ENCODE measurements around the gene ZNF133. TPM values are rescaled to one million over a fixed set of nuclear protein-coding genes. Genes with fewer than 3 reads are reported as not detected.

The ZNF133 gene
- polyA plus RNA-seq, 1 donor (not counting 4 experiments of a cell fraction or from before 2014, with no cell fraction given): 15.8 TPM

- Histone ChIP-seq H4K20me1 (ENCODE audit: control insufficient read depth, extremely low read depth, insufficient read depth, low read length) (no peaks in the 10 kb centered on the region), H3K79me2 (ENCODE audit: control insufficient read depth, insufficient read depth, low read length) (no peaks in the 10 kb centered on the region), H3K4me1 (ENCODE audit: control insufficient read depth, extremely low read depth, insufficient read depth, low read length) (no peaks in the 10 kb centered on the region), H3K9me3 (ENCODE audit: control insufficient read depth, low read depth, low read length) (no peaks in the 10 kb centered on the region), H3K27me3 (ENCODE audit: control insufficient read depth, extremely low read depth, insufficient read depth, low read length) (no peaks in the 10 kb centered on the region), H3K9ac (ENCODE audit: control insufficient read depth, extremely low read depth, insufficient read depth, low read length) (no peak overlapping the region), H3K9me1 (ENCODE audit: control insufficient read depth, extremely low read depth, insufficient read depth, low read length) (no peaks in the 10 kb centered on the region), H2AFZ (ENCODE audit: control insufficient read depth, low read length) (peak overlapping the region; percentile 39), H3K4me3 (ENCODE audit: control insufficient read depth in 2 of 3, extremely low read depth in 1 of 3, insufficient read depth in 2 of 3, low read depth in 1 of 3, low read length in 3 of 3) (no peak overlapping the region), H3K4me2 (ENCODE audit: control insufficient read depth, extremely low read depth, insufficient read depth, low read depth, low read length) (no peak overlapping the region), H3K36me3 (ENCODE audit: control insufficient read depth in 2 of 2, extremely low read depth in 1 of 2, insufficient read depth in 2 of 2, low read length in 2 of 2) (no peaks in the 10 kb centered on the region), H3K27ac (ENCODE audit: control insufficient read depth, insufficient read depth, low read length) (no peak overlapping the region)
- DNase-seq (ENCODE audit: low read depth, low spot score) (no peak), FAIRE-seq (peak; percentile 43)
- dilution Hi-C loops (cut with MboI; ENCODE audit: extremely low pct_ligation_motif_present, low sequenced_read_pairs): no loop called here
- TF ChIP-seq CTCF (optimal IDR thresholded peaks at IDR 0.05 in 1 of 3, IDR thresholded peaks at IDR 0.05 in 1 of 3, conservative IDR thresholded peaks at IDR 0.05 in 1 of 3; ENCODE audit: extremely low read depth in 1 of 3, insufficient read depth in 2 of 3, low read length in 3 of 3): no peak
These were observed 24.6 kb upstream of the ZNF133 start for GRCh38 chr20:18263723-18264122.

GRCh38 chr20:18265441-18265840 is 22.9 kb upstream of the ZNF133 start:
- dilution Hi-C loops (cut with MboI; ENCODE audit: extremely low pct_ligation_motif_present, low sequenced_read_pairs): no loop called here
- Histone ChIP-seq H3K9me1 (ENCODE audit: control insufficient read depth, extremely low read depth, insufficient read depth, low read length) (no peaks in the 10 kb centered on the region), H3K9ac (ENCODE audit: control insufficient read depth, extremely low read depth, insufficient read depth, low read length) (no peak overlapping the region), H3K4me2 (ENCODE audit: control insufficient read depth, extremely low read depth, insufficient read depth, low read depth, low read length) (no peak overlapping the region), H3K4me1 (ENCODE audit: control insufficient read depth, extremely low read depth, insufficient read depth, low read length) (peaks cover 6% of the 10 kb centered on the region), H3K4me3 (ENCODE audit: control insufficient read depth in 2 of 3, extremely low read depth in 1 of 3, insufficient read depth in 2 of 3, low read depth in 1 of 3, low read length in 3 of 3) (no peak overlapping the region), H3K27me3 (ENCODE audit: control insufficient read depth, extremely low read depth, insufficient read depth, low read length) (no peaks in the 10 kb centered on the region), H3K36me3 (ENCODE audit: control insufficient read depth in 2 of 2, extremely low read depth in 1 of 2, insufficient read depth in 2 of 2, low read length in 2 of 2) (no peaks in the 10 kb centered on the region), H4K20me1 (ENCODE audit: control insufficient read depth, extremely low read depth, insufficient read depth, low read length) (no peaks in the 10 kb centered on the region), H3K27ac (ENCODE audit: control insufficient read depth, insufficient read depth, low read length) (no peak overlapping the region), H2AFZ (ENCODE audit: control insufficient read depth, low read length) (no peak overlapping the region), H3K9me3 (ENCODE audit: control insufficient read depth, low read depth, low read length) (no peaks in the 10 kb centered on the region), H3K79me2 (ENCODE audit: control insufficient read depth, insufficient read depth, low read length) (no peaks in the 10 kb centered on the region)
- no peak for TF ChIP-seq CTCF (optimal IDR thresholded peaks at IDR 0.05 in 1 of 3, IDR thresholded peaks at IDR 0.05 in 1 of 3, conservative IDR thresholded peaks at IDR 0.05 in 1 of 3; ENCODE audit: extremely low read depth in 1 of 3, insufficient read depth in 2 of 3, low read length in 3 of 3)
- no peak for TF ChIP-seq EZH2 (IDR thresholded peaks at IDR 0.05; ENCODE audit: low read length)
- FAIRE-seq (no peak), DNase-seq (ENCODE audit: low read depth, low spot score) (no peak)

Measured in keratinocyte (primary cell).